Activated CD8-positive, alpha-beta memory T cell treated with anti-CD3 and anti-CD28 coated beads for 1 hour (primary cell): ENCODE results near the gene BDP1.
A peak's percentile ranks its signal among the peaks of the same experiment; 100 is the strongest.
"Not testable (repeated sequence)": the region's sequence is repeated elsewhere in the genome, so short reads cannot be mapped to it uniquely, and the experiment has no call there.

Experiments used
- DNase-seq, 2 donors: peaks; one replicate each; pipeline ENCODE4 v3.0.0-alpha.2; 2020; ENCODE audit warnings: low read depth in 1 of 2; ENCODE audit errors: extremely low read depth in 1 of 2

BDP1 gene

GRCh38 chr5:71569748-71570509, 114.5 kb downstream of the BDP1 start:
- no peak for DNase-seq

GRCh38 chr5:71571811-71572210, 116.4 kb downstream of the BDP1 start:
- DNase-seq, result not testable (repeated sequence)

GRCh38 chr5:71573591-71573990, 118.1 kb downstream of the BDP1 start:
- no peak for DNase-seq

GRCh38 chr5:71575588-71575987, 120.1 kb downstream of the BDP1 start:
- DNase-seq, result not testable (repeated sequence)

- no peak for DNase-seq
Measured at GRCh38 chr5:71576241-71576640, 120.8 kb downstream of the BDP1 start.

GRCh38 chr5:71577839-71578238, 122.4 kb downstream of the BDP1 start:
- DNase-seq, result not testable (repeated sequence)

- no peak for DNase-seq
Measured at GRCh38 chr5:71582945-71583584, 127.6 kb downstream of the BDP1 start.

GRCh38 chr5:71586052-71586940, 130.8 kb downstream of the BDP1 start:
- DNase-seq, result no peak

- DNase-seq, result peak; percentile 92 to 94
Measured at GRCh38 chr5:71586941-71587765, 131.7 kb downstream of the BDP1 start, which contains the start of gene MCCC2. MCCC2 (plus strand) TSS chr5:71587340; CDS start chr5:71587426, 86 bp downstream.

GRCh38 chr5:71587766-71588532, 132.5 kb downstream of the BDP1 start:
- no peak for DNase-seq

- DNase-seq, result no peak
Measured at GRCh38 chr5:71588533-71588885, 133.1 kb downstream of the BDP1 start.

- no peak for DNase-seq
Measured at GRCh38 chr5:71589903-71590302, 134.5 kb downstream of the BDP1 start.

GRCh38 chr5:71591100-71591499, 135.6 kb downstream of the BDP1 start:
- no peak for DNase-seq

GRCh38 chr5:71596169-71596568, 140.7 kb downstream of the BDP1 start:
- no peak for DNase-seq

GRCh38 chr5:71597001-71597400, 141.6 kb downstream of the BDP1 start:
- DNase-seq, result no peak

- DNase-seq, result no peak
Measured at GRCh38 chr5:71600783-71601182, 145.3 kb downstream of the BDP1 start.

- DNase-seq, result peak; percentile 36 to 42
Measured at GRCh38 chr5:71601222-71602026, 146.0 kb downstream of the BDP1 start.

- DNase-seq, result not testable (repeated sequence)
Measured at GRCh38 chr5:71609916-71610315, 154.5 kb downstream of the BDP1 start.

- no peak for DNase-seq
Measured at GRCh38 chr5:71615809-71616208, 160.4 kb downstream of the BDP1 start.
